ENCODE data around the gene TFCP2. TPM values are rescaled to one million over a fixed set of nuclear protein-coding genes. Genes with fewer than 3 reads are reported as not detected.

The TFCP2 gene
- total RNA-seq, 1 experiment from 2014 or later, result 33.9 TPM

DNA sequence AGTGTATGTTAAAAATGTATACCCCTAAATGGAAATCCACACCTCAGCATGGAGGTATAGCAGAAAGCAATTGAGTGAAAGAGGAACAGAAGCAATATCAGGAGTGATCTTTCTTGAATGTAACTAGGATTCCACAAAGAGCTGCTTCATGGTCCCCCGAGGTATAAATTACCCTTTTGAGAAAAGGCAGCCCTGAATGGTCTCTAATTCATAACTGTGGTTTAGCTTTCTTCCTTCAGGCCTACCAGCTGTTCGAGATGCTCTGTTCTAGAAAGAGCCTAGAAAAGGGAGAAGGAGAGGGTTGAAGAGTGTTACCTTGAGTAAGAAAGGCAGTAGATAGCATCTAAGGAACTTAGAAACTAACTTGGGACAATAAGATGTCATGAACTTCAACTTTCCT is 46.6 kb downstream of the TFCP2 start:
- Histone ChIP-seq H3K4me1 (ENCODE audit: control insufficient read depth, insufficient read depth, low read length) (no peaks in the 10 kb centered on the region), H3K9me3 (ENCODE audit: control insufficient read depth, insufficient read depth, low read depth, low read length) (no peaks in the 10 kb centered on the region), H3K27me3 (ENCODE audit: control insufficient read depth, insufficient read depth, low read length) (no peaks in the 10 kb centered on the region), H3K4me3 (ENCODE audit: low read depth in 2 of 2, low read length in 2 of 2) (no peak overlapping the region), H3K27ac (ENCODE audit: low read length) (no peak overlapping the region), H3K36me3 (ENCODE audit: control insufficient read depth, insufficient read depth, low read length) (no peaks in the 10 kb centered on the region; the same call in 1 of the 2 replicates)
- DNase-seq (ENCODE audit: low read depth, low spot score) (no peak), ATAC-seq (no peak)
- no peak for TF ChIP-seq POLR2AphosphoS5 (IDR thresholded peaks at IDR 0.05; ENCODE audit: low read depth, low read length)
- in situ Hi-C loops (cut with HindIII; ENCODE audit: low pct_unique_long_range_greater_than_20kb, low sequenced_read_pairs) (no loop called here), intact Hi-C loops (cut with micrococcal nuclease; ENCODE audit: unreplicated experiment) (no loop called here)
- CTCF ChIA-PET, result no interaction called here
- no TSS peak for BruUV-seq (replicated peaks)
- POLR2A ChIA-PET, result no interaction called here

DNA sequence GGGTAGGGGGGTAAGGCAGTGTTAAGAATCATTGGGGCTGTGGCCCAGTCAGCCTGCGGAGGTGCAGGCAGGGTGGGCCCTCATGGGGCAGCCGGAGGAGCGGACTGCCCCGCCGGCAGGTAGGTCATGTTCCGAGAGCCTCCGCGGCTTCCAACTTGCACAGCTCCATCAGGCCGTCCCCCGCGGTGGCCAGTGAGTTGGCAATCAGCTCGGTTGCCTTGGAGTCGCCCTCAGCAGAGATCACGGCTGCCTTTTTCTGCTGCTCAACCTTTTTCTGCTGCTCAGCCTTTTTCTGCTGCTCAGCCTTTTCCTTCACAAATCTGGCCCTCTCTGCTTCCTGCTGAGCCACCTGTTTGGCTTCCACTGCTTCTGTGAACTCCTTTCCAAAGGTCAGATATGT is 48.4 kb downstream of the TFCP2 start:
- no peaks in the 10 kb centered on the region for H3K4me1 ChIP-seq (ENCODE audit: control insufficient read depth, insufficient read depth, low read length)
- no peaks in the 10 kb centered on the region; the same call in 1 of the 2 replicates for H3K36me3 ChIP-seq (ENCODE audit: control insufficient read depth, insufficient read depth, low read length)
- no peaks in the 10 kb centered on the region for H3K27me3 ChIP-seq (ENCODE audit: control insufficient read depth, insufficient read depth, low read length)
- H3K9me3 ChIP-seq (ENCODE audit: control insufficient read depth, insufficient read depth, low read depth, low read length), result no peaks in the 10 kb centered on the region
- in situ Hi-C loops (cut with HindIII; ENCODE audit: low pct_unique_long_range_greater_than_20kb, low sequenced_read_pairs) (no loop called here), intact Hi-C loops (cut with micrococcal nuclease; ENCODE audit: unreplicated experiment) (no loop called here)
- no TSS peak for BruUV-seq (replicated peaks)
- TF ChIP-seq, protein P1, sequence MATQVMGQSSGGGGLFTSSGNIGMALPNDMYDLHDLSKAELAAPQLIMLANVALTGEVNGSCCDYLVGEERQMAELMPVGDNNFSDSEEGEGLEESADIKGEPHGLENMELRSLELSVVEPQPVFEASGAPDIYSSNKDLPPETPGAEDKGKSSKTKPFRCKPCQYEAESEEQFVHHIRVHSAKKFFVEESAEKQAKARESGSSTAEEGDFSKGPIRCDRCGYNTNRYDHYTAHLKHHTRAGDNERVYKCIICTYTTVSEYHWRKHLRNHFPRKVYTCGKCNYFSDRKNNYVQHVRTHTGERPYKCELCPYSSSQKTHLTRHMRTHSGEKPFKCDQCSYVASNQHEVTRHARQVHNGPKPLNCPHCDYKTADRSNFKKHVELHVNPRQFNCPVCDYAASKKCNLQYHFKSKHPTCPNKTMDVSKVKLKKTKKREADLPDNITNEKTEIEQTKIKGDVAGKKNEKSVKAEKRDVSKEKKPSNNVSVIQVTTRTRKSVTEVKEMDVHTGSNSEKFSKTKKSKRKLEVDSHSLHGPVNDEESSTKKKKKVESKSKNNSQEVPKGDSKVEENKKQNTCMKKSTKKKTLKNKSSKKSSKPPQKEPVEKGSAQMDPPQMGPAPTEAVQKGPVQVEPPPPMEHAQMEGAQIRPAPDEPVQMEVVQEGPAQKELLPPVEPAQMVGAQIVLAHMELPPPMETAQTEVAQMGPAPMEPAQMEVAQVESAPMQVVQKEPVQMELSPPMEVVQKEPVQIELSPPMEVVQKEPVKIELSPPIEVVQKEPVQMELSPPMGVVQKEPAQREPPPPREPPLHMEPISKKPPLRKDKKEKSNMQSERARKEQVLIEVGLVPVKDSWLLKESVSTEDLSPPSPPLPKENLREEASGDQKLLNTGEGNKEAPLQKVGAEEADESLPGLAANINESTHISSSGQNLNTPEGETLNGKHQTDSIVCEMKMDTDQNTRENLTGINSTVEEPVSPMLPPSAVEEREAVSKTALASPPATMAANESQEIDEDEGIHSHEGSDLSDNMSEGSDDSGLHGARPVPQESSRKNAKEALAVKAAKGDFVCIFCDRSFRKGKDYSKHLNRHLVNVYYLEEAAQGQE (IDR thresholded peaks at IDR 0.05; ENCODE audit: insufficient read depth in 1 of 2, low read depth in 2 of 2, low read length in 1 of 2), result no peak
- TF ChIP-seq POLR2AphosphoS5 (IDR thresholded peaks at IDR 0.05; ENCODE audit: low read depth, low read length) (no peak), SIN3A (IDR thresholded peaks at IDR 0.05; ENCODE audit: borderline replicate concordance, insufficient read depth, low read depth, low read length) (no peak), TCF7L2 (IDR thresholded peaks at IDR 0.05; ENCODE audit: low read depth, low read length) (no peak)
- TF ChIP-seq, protein P2, sequence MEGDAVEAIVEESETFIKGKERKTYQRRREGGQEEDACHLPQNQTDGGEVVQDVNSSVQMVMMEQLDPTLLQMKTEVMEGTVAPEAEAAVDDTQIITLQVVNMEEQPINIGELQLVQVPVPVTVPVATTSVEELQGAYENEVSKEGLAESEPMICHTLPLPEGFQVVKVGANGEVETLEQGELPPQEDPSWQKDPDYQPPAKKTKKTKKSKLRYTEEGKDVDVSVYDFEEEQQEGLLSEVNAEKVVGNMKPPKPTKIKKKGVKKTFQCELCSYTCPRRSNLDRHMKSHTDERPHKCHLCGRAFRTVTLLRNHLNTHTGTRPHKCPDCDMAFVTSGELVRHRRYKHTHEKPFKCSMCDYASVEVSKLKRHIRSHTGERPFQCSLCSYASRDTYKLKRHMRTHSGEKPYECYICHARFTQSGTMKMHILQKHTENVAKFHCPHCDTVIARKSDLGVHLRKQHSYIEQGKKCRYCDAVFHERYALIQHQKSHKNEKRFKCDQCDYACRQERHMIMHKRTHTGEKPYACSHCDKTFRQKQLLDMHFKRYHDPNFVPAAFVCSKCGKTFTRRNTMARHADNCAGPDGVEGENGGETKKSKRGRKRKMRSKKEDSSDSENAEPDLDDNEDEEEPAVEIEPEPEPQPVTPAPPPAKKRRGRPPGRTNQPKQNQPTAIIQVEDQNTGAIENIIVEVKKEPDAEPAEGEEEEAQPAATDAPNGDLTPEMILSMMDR (IDR thresholded peaks at IDR 0.05), result no peak
- POLR2A ChIA-PET, result no interaction called here
- H3K27ac ChIP-seq (ENCODE audit: low read length), result no peak overlapping the region
- ATAC-seq (no peak), DNase-seq (ENCODE audit: low read depth, low spot score) (no peak)
- CTCF ChIA-PET, result no interaction called here
- H3K4me3 ChIP-seq (ENCODE audit: low read depth in 2 of 2, low read length in 2 of 2), result no peak overlapping the region

DNA sequence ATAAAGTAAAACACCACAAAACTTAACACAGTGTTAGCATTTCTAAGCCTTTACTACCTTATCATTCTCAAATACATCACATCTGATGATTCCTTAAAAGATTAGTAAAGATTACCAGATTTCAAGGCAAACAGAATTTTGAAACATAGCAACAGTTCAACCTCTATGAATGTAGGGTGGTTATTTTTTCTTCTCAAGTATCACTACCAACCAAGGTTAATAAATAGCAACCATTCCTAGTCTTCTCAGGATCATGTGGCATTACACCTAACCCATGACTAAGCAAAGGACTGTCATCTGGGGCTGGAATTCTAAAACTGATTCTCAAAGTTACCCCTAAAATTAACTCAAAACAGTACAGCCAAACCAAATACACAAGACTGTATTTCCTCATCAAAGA is 50.1 kb downstream of the TFCP2 start:
- Histone ChIP-seq H3K27me3 (ENCODE audit: control insufficient read depth, insufficient read depth, low read length) (no peaks in the 10 kb centered on the region), H3K4me1 (ENCODE audit: control insufficient read depth, insufficient read depth, low read length) (no peaks in the 10 kb centered on the region), H3K36me3 (ENCODE audit: control insufficient read depth, insufficient read depth, low read length) (no peaks in the 10 kb centered on the region; the same call in 1 of the 2 replicates), H3K4me3 (ENCODE audit: low read depth in 2 of 2, low read length in 2 of 2) (no peak overlapping the region), H3K9me3 (ENCODE audit: control insufficient read depth, insufficient read depth, low read depth, low read length) (no peaks in the 10 kb centered on the region), H3K27ac (ENCODE audit: low read length) (no peak overlapping the region)
- no TSS peak for BruUV-seq (replicated peaks)
- ChIA-PET CTCF (no interaction called here), POLR2A (no interaction called here)
- intact Hi-C loops (cut with micrococcal nuclease; ENCODE audit: unreplicated experiment), result no loop called here
- no peak for ATAC-seq
- DNase-seq (ENCODE audit: low read depth, low spot score), result no peak
- in situ Hi-C loops (cut with HindIII; ENCODE audit: low pct_unique_long_range_greater_than_20kb, low sequenced_read_pairs), result no loop called here
- TF ChIP-seq SIN3A (IDR thresholded peaks at IDR 0.05; ENCODE audit: borderline replicate concordance, insufficient read depth, low read depth, low read length), result no peak

All from Panc1 (cell line).